ENCODE results near the gene PURA. TPM values are rescaled to one million over a fixed set of nuclear protein-coding genes. Genes with fewer than 3 reads are reported as not detected.

The PURA gene
- total and polyA plus RNA-seq, 4 donors = 2.8 to 14.7 (median 5.6) TPM

DNA sequence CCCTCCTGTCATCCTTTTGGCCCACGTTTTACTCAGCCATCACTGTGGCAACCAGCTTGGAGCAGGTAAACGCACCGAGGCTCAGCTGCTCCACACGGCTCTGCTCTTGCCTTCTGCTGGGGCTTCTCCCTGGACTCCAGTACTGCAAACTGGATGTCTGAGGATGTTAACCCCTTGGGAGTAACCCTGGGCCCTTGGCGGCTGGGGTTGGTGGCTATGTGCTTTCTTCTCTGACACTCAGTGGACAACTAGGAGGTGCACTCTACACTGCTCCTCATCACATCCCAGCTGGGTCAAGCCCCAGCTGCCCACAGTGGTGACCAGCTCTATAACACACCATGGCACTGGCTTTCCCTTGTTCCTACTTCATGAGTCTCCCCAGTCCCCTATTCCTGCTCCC is 48.9 kb downstream of the PURA start:
- WGBS = 90% methylated on average over 5 of the region's 5 CpGs
- Histone ChIP-seq H3K27me3 (ENCODE audit: control insufficient read depth in 4 of 4, insufficient read depth in 4 of 4, low read length in 3 of 4) (no peaks in the 10 kb centered on the region), H3K9me3 (ENCODE audit: control insufficient read depth in 4 of 4, low read length in 3 of 4) (no peaks in the 10 kb centered on the region), H3K4me1 (ENCODE audit: control insufficient read depth in 4 of 4, insufficient read depth in 4 of 4, low read length in 3 of 4) (peaks cover 2 to 13% (median 8%) of the 10 kb centered on the region in 4 donors), H3K4me3 (ENCODE audit: low read depth in 1 of 3, low read length in 3 of 3) (no peak overlapping the region), H3K9ac (ENCODE audit: low read depth in 1 of 2, low read length in 2 of 2) (no peak overlapping the region), H3K36me3 (ENCODE audit: control insufficient read depth in 4 of 4, insufficient read depth in 3 of 4, low read depth in 1 of 4, low read length in 3 of 4) (no peaks in the 10 kb centered on the region), H3K27ac (ENCODE audit: low read depth in 1 of 2, low read length in 2 of 2) (no peak overlapping the region)
- no peak for DNase-seq (ENCODE audit: low spot score)
- TF ChIP-seq GABPA (IDR thresholded peaks at IDR 0.05 in 1 of 2, conservative IDR thresholded peaks at IDR 0.05 in 1 of 2) = no peak
- TF ChIP-seq, protein P1, sequence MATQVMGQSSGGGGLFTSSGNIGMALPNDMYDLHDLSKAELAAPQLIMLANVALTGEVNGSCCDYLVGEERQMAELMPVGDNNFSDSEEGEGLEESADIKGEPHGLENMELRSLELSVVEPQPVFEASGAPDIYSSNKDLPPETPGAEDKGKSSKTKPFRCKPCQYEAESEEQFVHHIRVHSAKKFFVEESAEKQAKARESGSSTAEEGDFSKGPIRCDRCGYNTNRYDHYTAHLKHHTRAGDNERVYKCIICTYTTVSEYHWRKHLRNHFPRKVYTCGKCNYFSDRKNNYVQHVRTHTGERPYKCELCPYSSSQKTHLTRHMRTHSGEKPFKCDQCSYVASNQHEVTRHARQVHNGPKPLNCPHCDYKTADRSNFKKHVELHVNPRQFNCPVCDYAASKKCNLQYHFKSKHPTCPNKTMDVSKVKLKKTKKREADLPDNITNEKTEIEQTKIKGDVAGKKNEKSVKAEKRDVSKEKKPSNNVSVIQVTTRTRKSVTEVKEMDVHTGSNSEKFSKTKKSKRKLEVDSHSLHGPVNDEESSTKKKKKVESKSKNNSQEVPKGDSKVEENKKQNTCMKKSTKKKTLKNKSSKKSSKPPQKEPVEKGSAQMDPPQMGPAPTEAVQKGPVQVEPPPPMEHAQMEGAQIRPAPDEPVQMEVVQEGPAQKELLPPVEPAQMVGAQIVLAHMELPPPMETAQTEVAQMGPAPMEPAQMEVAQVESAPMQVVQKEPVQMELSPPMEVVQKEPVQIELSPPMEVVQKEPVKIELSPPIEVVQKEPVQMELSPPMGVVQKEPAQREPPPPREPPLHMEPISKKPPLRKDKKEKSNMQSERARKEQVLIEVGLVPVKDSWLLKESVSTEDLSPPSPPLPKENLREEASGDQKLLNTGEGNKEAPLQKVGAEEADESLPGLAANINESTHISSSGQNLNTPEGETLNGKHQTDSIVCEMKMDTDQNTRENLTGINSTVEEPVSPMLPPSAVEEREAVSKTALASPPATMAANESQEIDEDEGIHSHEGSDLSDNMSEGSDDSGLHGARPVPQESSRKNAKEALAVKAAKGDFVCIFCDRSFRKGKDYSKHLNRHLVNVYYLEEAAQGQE (IDR thresholded peaks at IDR 0.05) = no peak
- TF ChIP-seq HNF4A (conservative IDR thresholded peaks at IDR 0.05) = no peak
- no peak for TF ChIP-seq HNF4G (IDR thresholded peaks at IDR 0.05)
- TF ChIP-seq, protein P2, sequence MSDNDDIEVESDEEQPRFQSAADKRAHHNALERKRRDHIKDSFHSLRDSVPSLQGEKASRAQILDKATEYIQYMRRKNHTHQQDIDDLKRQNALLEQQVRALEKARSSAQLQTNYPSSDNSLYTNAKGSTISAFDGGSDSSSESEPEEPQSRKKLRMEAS (IDR thresholded peaks at IDR 0.05) = no peak
- TF ChIP-seq, protein P3, sequence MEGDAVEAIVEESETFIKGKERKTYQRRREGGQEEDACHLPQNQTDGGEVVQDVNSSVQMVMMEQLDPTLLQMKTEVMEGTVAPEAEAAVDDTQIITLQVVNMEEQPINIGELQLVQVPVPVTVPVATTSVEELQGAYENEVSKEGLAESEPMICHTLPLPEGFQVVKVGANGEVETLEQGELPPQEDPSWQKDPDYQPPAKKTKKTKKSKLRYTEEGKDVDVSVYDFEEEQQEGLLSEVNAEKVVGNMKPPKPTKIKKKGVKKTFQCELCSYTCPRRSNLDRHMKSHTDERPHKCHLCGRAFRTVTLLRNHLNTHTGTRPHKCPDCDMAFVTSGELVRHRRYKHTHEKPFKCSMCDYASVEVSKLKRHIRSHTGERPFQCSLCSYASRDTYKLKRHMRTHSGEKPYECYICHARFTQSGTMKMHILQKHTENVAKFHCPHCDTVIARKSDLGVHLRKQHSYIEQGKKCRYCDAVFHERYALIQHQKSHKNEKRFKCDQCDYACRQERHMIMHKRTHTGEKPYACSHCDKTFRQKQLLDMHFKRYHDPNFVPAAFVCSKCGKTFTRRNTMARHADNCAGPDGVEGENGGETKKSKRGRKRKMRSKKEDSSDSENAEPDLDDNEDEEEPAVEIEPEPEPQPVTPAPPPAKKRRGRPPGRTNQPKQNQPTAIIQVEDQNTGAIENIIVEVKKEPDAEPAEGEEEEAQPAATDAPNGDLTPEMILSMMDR (IDR thresholded peaks at IDR 0.05; ENCODE audit: low read depth, low read length, missing input control) = no peak
- TF ChIP-seq, protein P4, sequence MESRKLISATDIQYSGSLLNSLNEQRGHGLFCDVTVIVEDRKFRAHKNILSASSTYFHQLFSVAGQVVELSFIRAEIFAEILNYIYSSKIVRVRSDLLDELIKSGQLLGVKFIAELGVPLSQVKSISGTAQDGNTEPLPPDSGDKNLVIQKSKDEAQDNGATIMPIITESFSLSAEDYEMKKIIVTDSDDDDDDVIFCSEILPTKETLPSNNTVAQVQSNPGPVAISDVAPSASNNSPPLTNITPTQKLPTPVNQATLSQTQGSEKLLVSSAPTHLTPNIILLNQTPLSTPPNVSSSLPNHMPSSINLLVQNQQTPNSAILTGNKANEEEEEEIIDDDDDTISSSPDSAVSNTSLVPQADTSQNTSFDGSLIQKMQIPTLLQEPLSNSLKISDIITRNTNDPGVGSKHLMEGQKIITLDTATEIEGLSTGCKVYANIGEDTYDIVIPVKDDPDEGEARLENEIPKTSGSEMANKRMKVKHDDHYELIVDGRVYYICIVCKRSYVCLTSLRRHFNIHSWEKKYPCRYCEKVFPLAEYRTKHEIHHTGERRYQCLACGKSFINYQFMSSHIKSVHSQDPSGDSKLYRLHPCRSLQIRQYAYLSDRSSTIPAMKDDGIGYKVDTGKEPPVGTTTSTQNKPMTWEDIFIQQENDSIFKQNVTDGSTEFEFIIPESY (IDR thresholded peaks at IDR 0.05) = no peak
- no peak for TF ChIP-seq EGR1 (IDR thresholded peaks at IDR 0.05; ENCODE audit: low read depth in 2 of 2)
- TF ChIP-seq TAF1 (conservative IDR thresholded peaks at IDR 0.05) = no peak
- no peak for TF ChIP-seq RAD21 (IDR thresholded peaks at IDR 0.05)
- no peak for TF ChIP-seq YY1 (IDR thresholded peaks at IDR 0.05)
- no peak for TF ChIP-seq FOXA2 (IDR thresholded peaks at IDR 0.05)
- TF ChIP-seq FOXA1 (IDR thresholded peaks at IDR 0.05) = no peak
- TF ChIP-seq, protein P5, sequence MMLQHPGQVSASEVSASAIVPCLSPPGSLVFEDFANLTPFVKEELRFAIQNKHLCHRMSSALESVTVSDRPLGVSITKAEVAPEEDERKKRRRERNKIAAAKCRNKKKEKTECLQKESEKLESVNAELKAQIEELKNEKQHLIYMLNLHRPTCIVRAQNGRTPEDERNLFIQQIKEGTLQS (IDR thresholded peaks at IDR 0.05) = no peak

Measured in liver (tissue), 9 donors.